Omental fat pad (tissue), 4 donors: ENCODE measurements around the gene CLSTN2. TPM values are rescaled to one million over a fixed set of nuclear protein-coding genes. Genes with fewer than 3 reads are reported as not detected.

Experiments used
- ATAC-seq: fragments of 150-250 bp; one replicate; pipeline ENCODE4 v1.9.1; 2016; ENCODE audit warnings: mild to moderate bottlenecking, moderate library complexity; ENCODE audit not compliant: low FRiP score
- DNase-seq: peaks from one replicate; pipeline ENCODE4 v3.0.0-alpha.2; 2019; ENCODE audit warnings: low spot score
- total RNA-seq, 4 donors: library from RNA; depleted of rRNA; stranded (reverse); fragments of >200 nt; gene quantifications; one replicate each; pipeline ENCODE4 v1.1.0, GENCODE V29; 2016
- TF ChIP-seq, protein P1 (sequence below), 3 donors: fragments of 450-650 bp; IDR thresholded peaks; one replicate each; pipeline ENCODE4 v1.5.1; 2016 to 2017; ENCODE audit warnings: antibody characterized with exemption in 3 of 3, mild to moderate bottlenecking in 3 of 3, moderate library complexity in 2 of 3

CLSTN2 gene
- total RNA-seq, 4 donors from 2014 or later: 20.0 to 40.5 (median 37.8) TPM

- DNase-seq: no peak
- TF ChIP-seq, protein P1, sequence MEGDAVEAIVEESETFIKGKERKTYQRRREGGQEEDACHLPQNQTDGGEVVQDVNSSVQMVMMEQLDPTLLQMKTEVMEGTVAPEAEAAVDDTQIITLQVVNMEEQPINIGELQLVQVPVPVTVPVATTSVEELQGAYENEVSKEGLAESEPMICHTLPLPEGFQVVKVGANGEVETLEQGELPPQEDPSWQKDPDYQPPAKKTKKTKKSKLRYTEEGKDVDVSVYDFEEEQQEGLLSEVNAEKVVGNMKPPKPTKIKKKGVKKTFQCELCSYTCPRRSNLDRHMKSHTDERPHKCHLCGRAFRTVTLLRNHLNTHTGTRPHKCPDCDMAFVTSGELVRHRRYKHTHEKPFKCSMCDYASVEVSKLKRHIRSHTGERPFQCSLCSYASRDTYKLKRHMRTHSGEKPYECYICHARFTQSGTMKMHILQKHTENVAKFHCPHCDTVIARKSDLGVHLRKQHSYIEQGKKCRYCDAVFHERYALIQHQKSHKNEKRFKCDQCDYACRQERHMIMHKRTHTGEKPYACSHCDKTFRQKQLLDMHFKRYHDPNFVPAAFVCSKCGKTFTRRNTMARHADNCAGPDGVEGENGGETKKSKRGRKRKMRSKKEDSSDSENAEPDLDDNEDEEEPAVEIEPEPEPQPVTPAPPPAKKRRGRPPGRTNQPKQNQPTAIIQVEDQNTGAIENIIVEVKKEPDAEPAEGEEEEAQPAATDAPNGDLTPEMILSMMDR (IDR thresholded peaks at IDR 0.05): no peak
- no peak for ATAC-seq
These were observed 641.5 kb downstream of the CLSTN2 start for GRCh38 chr3:140576449-140576848.

GRCh38 chr3:140577911-140578310 lies 642.9 kb downstream of the CLSTN2 start:
- TF ChIP-seq, protein P1 (IDR thresholded peaks at IDR 0.05): no peak
- ATAC-seq (no peak), DNase-seq (no peak)

- DNase-seq (no peak), ATAC-seq (no peak)
- TF ChIP-seq, protein P1 (IDR thresholded peaks at IDR 0.05): no peak
These were observed 644.3 kb downstream of the CLSTN2 start for GRCh38 chr3:140579260-140579659.

DNA sequence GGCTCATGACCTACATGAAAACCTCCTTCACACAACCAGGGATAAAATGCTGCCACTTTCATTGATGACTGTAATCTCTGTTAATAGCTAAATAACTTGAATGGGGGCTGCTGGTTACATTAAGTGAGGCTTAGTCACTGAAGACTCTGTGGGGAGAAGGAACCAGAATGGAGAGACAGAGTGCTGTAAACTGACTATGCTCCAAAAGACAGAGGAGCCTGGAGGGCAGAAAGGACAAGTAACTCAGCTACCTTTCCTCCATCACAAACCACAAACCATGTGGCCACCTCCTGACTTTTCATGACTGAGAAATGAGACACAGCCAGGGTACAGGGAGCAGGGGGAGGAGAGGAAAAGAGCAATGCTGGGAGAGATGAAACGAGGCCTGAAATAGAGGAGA lies 645.8 kb downstream of the CLSTN2 start:
- TF ChIP-seq, protein P1 (IDR thresholded peaks at IDR 0.05): no peak
- DNase-seq: no peak
- no peak for ATAC-seq

- no peak for DNase-seq
- TF ChIP-seq, protein P1 (IDR thresholded peaks at IDR 0.05): no peak
- ATAC-seq: no peak
These were observed 649.6 kb downstream of the CLSTN2 start for GRCh38 chr3:140584549-140584948.

DNA sequence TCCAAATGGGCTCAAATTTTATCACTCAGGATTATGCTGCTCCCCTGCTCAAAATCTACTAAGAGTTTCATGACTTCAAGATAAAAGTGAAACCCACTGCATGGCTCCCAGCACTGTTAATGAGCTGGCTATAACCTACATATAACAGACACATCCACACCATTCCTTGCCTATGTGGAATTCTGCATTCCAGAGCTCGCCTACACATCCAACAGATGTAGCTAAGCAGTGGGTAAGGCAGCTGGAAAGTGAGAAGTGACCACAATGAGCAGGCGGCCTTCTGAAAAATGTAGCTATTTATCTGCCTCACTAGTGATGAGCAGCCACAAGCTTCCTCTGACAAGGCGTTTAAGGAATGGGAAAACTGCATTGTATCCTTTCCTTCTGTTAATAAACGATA lies 650.8 kb downstream of the CLSTN2 start:
- ATAC-seq (no peak), DNase-seq (no peak)
- TF ChIP-seq, protein P1 (IDR thresholded peaks at IDR 0.05): no peak

GRCh38 chr3:140586311-140586710 lies 651.3 kb downstream of the CLSTN2 start:
- TF ChIP-seq, protein P1 (IDR thresholded peaks at IDR 0.05): no peak
- ATAC-seq (no peak), DNase-seq (no peak)
